ENCODE measurements around the gene PRCC. TPM values are rescaled to one million over a fixed set of nuclear protein-coding genes. Genes with fewer than 3 reads are reported as not detected.

The PRCC gene
- polyA plus RNA-seq, 1 donor (not counting 4 experiments of a cell fraction or from before 2014, with no cell fraction given) = 40.4 TPM

- TF ChIP-seq EZH2 (IDR thresholded peaks at IDR 0.05; ENCODE audit: low read length) = no peak
- no peak for TF ChIP-seq CTCF (optimal IDR thresholded peaks at IDR 0.05 in 1 of 3, IDR thresholded peaks at IDR 0.05 in 1 of 3, conservative IDR thresholded peaks at IDR 0.05 in 1 of 3; ENCODE audit: extremely low read depth in 1 of 3, insufficient read depth in 2 of 3, low read length in 3 of 3)
- DNase-seq (ENCODE audit: low read depth, low spot score) (no peak), FAIRE-seq (no peak)
- dilution Hi-C loops (cut with MboI; ENCODE audit: extremely low pct_ligation_motif_present, low sequenced_read_pairs) = no loop called here
- peak overlapping the region; percentile 100 for H3K9ac ChIP-seq (ENCODE audit: control insufficient read depth, extremely low read depth, insufficient read depth, low read length)
- H3K79me2 ChIP-seq (ENCODE audit: control insufficient read depth, insufficient read depth, low read length) = peaks cover 65% of the 10 kb centered on the region
- H2AFZ ChIP-seq (ENCODE audit: control insufficient read depth, low read length) = no peak overlapping the region
- peak overlapping the region; percentile 98 for H3K27ac ChIP-seq (ENCODE audit: control insufficient read depth, insufficient read depth, low read length)
- peak overlapping the region; percentile 88 to 99 (median 97) for H3K4me3 ChIP-seq (ENCODE audit: control insufficient read depth in 2 of 3, extremely low read depth in 1 of 3, insufficient read depth in 2 of 3, low read depth in 1 of 3, low read length in 3 of 3)
- H3K4me1 ChIP-seq (ENCODE audit: control insufficient read depth, extremely low read depth, insufficient read depth, low read length) = peaks cover 43% of the 10 kb centered on the region
- peaks cover 3 to 17% of the 10 kb centered on the region in 2 experiments for H3K36me3 ChIP-seq (ENCODE audit: control insufficient read depth in 2 of 2, extremely low read depth in 1 of 2, insufficient read depth in 2 of 2, low read length in 2 of 2)
- H3K9me3 ChIP-seq (ENCODE audit: control insufficient read depth, low read depth, low read length) = no peaks in the 10 kb centered on the region
- no peaks in the 10 kb centered on the region for H4K20me1 ChIP-seq (ENCODE audit: control insufficient read depth, extremely low read depth, insufficient read depth, low read length)
- peak overlapping the region; percentile 100 for H3K4me2 ChIP-seq (ENCODE audit: control insufficient read depth, extremely low read depth, insufficient read depth, low read depth, low read length)
- no peaks in the 10 kb centered on the region for H3K27me3 ChIP-seq (ENCODE audit: control insufficient read depth, extremely low read depth, insufficient read depth, low read length)
- H3K9me1 ChIP-seq (ENCODE audit: control insufficient read depth, extremely low read depth, insufficient read depth, low read length) = no peaks in the 10 kb centered on the region
Measured at GRCh38 chr1:156750711-156751450, 16.5 kb upstream of the PRCC start.

- no peaks in the 10 kb centered on the region for H3K27me3 ChIP-seq (ENCODE audit: control insufficient read depth, extremely low read depth, insufficient read depth, low read length)
- peak within 1 kb of the TSS; percentile 100 for H3K4me2 ChIP-seq (ENCODE audit: control insufficient read depth, extremely low read depth, insufficient read depth, low read depth, low read length)
- H3K9ac ChIP-seq (ENCODE audit: control insufficient read depth, extremely low read depth, insufficient read depth, low read length) = peak within 1 kb of the TSS; percentile 100
- FAIRE-seq (no peak), DNase-seq (ENCODE audit: low read depth, low spot score) (no peak)
- dilution Hi-C loops (cut with MboI; ENCODE audit: extremely low pct_ligation_motif_present, low sequenced_read_pairs) = no loop called here
- H3K9me3 ChIP-seq (ENCODE audit: control insufficient read depth, low read depth, low read length) = no peaks in the 10 kb centered on the region
- peak within 1 kb of the TSS; percentile 88 to 99 (median 97) for H3K4me3 ChIP-seq (ENCODE audit: control insufficient read depth in 2 of 3, extremely low read depth in 1 of 3, insufficient read depth in 2 of 3, low read depth in 1 of 3, low read length in 3 of 3)
- H3K36me3 ChIP-seq (ENCODE audit: control insufficient read depth in 2 of 2, extremely low read depth in 1 of 2, insufficient read depth in 2 of 2, low read length in 2 of 2) = peaks cover 3 to 12% of the 10 kb centered on the region in 2 experiments
- peak within 1 kb of the TSS; percentile 98 for H3K27ac ChIP-seq (ENCODE audit: control insufficient read depth, insufficient read depth, low read length)
- H3K4me1 ChIP-seq (ENCODE audit: control insufficient read depth, extremely low read depth, insufficient read depth, low read length) = peaks cover 38% of the 10 kb centered on the region
- no peaks in the 10 kb centered on the region for H4K20me1 ChIP-seq (ENCODE audit: control insufficient read depth, extremely low read depth, insufficient read depth, low read length)
- TF ChIP-seq CTCF (optimal IDR thresholded peaks at IDR 0.05 in 1 of 3, IDR thresholded peaks at IDR 0.05 in 1 of 3, conservative IDR thresholded peaks at IDR 0.05 in 1 of 3; ENCODE audit: extremely low read depth in 1 of 3, insufficient read depth in 2 of 3, low read length in 3 of 3) (no peak), EZH2 (IDR thresholded peaks at IDR 0.05; ENCODE audit: low read length) (no peak)
- peak within 1 kb of the TSS; percentile 66 for H2AFZ ChIP-seq (ENCODE audit: control insufficient read depth, low read length)
- H3K9me1 ChIP-seq (ENCODE audit: control insufficient read depth, extremely low read depth, insufficient read depth, low read length) = no peaks in the 10 kb centered on the region
- H3K79me2 ChIP-seq (ENCODE audit: control insufficient read depth, insufficient read depth, low read length) = peaks cover 59% of the 10 kb centered on the region
Measured at GRCh38 chr1:156751451-156751756, 15.9 kb upstream of the PRCC start, which contains the start of gene HDGF. TSS of gene HDGF (minus strand) at chr1:156751675. CDS start at chr1:156751429, 246 bp downstream.

Measured in keratinocyte (primary cell).